ENCODE results near the gene WWP2. TPM values are rescaled to one million over a fixed set of nuclear protein-coding genes. Genes with fewer than 3 reads are reported as not detected.
A peak's percentile ranks its signal among the peaks of the same experiment; 100 is the strongest.
"Not testable (repeated sequence)": the region's sequence is repeated elsewhere in the genome, so short reads cannot be mapped to it uniquely, and the experiment has no call there.

The WWP2 gene
- total RNA-seq, 3 donors from 2014 or later (not counting 1 experiment from before 2014, with no cell fraction given): 72.8 to 95.6 (median 81.6) TPM

DNA sequence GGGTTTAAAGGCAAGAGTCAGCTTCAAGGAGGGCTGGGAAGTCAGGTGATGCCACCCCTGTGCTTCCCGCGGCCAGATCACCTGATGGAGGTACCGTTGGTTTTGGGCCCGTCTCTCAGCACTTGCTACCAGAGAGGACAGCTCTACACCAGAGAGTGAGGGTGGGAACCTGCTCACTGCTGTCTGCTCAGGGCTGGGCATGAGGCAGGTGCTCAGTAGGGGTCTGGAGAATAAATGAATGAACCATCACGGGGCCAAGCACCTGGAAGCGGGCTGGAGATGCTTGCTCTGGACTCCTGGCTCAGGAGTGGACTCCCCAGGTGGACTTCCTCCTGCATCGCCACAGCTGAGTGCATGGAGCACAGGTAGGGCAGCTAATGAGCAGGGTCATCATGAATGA lies 210.0 kb downstream of the WWP2 start:
- H3K27me3 ChIP-seq (ENCODE audit: control insufficient read depth, insufficient read depth, low read length); intact Hi-C loops (cut with micrococcal nuclease); H3K4me3 Mint-ChIP-seq; H3K4me1 Mint-ChIP-seq; H3K27me3 Mint-ChIP-seq (ENCODE audit: low read depth in 2 of 2); H3K9me3 Mint-ChIP-seq; DNase-seq; ATAC-seq; H3K27ac ChIP-seq (ENCODE audit: low read length); H3K4me3 ChIP-seq (ENCODE audit: low read length); H3K4me1 ChIP-seq (ENCODE audit: control insufficient read depth, insufficient read depth, low read length); H3K9me3 ChIP-seq (ENCODE audit: control insufficient read depth, insufficient read depth, low read length); H3K36me3 ChIP-seq (ENCODE audit: control insufficient read depth, insufficient read depth, low read length); H3K36me3 Mint-ChIP-seq: not testable (repeated sequence)
- H3K27ac Mint-ChIP-seq: peak overlapping the region in 1 of 2 donors; percentile 38
- no CpG with 5 or more reads among the region's 7 CpGs for WGBS (ENCODE audit: insufficient coverage)

DNA sequence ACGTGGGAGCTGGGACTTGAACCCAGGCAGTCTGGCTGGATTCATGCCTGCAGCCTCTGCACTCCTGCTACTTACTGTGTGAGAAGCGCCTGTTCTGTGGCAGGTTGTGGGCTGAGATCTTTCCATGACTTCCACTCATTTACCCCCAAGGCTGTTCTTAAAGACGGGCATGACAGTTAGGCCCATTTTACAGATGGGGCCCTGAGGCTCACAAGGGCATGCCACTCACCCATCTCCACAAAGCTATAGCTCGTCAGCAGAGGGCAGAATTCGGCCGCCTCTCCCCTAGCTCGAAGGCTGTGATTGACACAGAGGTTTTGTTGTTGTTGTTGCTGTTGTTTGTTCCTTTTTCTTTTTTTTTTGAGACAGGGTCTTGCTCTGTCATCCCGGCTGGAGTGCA lies 210.8 kb downstream of the WWP2 start:
- H3K36me3 ChIP-seq (ENCODE audit: control insufficient read depth, insufficient read depth, low read length); H3K27ac ChIP-seq (ENCODE audit: low read length); ATAC-seq; intact Hi-C loops (cut with micrococcal nuclease); DNase-seq; H3K9me3 Mint-ChIP-seq; H3K4me3 Mint-ChIP-seq; H3K4me1 Mint-ChIP-seq; H3K27ac Mint-ChIP-seq; H3K9me3 ChIP-seq (ENCODE audit: control insufficient read depth, insufficient read depth, low read length); H3K4me1 ChIP-seq (ENCODE audit: control insufficient read depth, insufficient read depth, low read length); H3K36me3 Mint-ChIP-seq; H3K27me3 ChIP-seq (ENCODE audit: control insufficient read depth, insufficient read depth, low read length); H3K4me3 ChIP-seq (ENCODE audit: low read length); H3K27me3 Mint-ChIP-seq (ENCODE audit: low read depth in 2 of 2): not testable (repeated sequence)
- WGBS (ENCODE audit: insufficient coverage): no CpG with 5 or more reads among the region's 8 CpGs

DNA sequence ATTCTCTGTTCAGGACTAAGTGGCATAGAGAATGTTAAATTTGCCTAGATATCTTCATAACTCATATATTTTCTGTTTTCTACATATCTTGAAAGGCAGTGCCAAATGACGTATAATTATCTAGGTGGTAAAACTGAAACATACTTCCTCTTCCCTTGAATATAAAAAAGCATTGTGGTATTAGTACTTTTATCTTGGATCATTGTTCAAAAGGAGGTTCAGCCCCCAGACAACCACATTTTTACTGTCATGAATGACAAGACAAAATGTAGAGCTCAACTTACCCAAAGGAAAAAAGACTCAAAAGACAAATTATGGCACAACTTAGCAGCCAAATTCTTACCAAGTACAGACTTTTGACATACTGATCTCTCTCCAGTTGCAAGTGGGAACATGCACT lies 223.1 kb downstream of the WWP2 start:
- H3K36me3 ChIP-seq (ENCODE audit: control insufficient read depth, insufficient read depth, low read length); ATAC-seq; H3K4me1 Mint-ChIP-seq; H3K9me3 Mint-ChIP-seq; intact Hi-C loops (cut with micrococcal nuclease); H3K27me3 ChIP-seq (ENCODE audit: control insufficient read depth, insufficient read depth, low read length); H3K4me3 Mint-ChIP-seq; DNase-seq; H3K36me3 Mint-ChIP-seq; H3K4me3 ChIP-seq (ENCODE audit: low read length); H3K27ac ChIP-seq (ENCODE audit: low read length); H3K4me1 ChIP-seq (ENCODE audit: control insufficient read depth, insufficient read depth, low read length); H3K27ac Mint-ChIP-seq; H3K9me3 ChIP-seq (ENCODE audit: control insufficient read depth, insufficient read depth, low read length); H3K27me3 Mint-ChIP-seq (ENCODE audit: low read depth in 2 of 2): not testable (repeated sequence)
- no CpG with 5 or more reads among the region's 1 CpG for WGBS (ENCODE audit: insufficient coverage)

Other genes with a start within 250 kb of the WWP2 start
- 10 to 100 TPM; 70.0 to 73.6 (median 70.6) TPM for gene NFAT5, start 196.4 kb upstream of the WWP2 start, total RNA-seq
- 1 to 10 TPM; 4.0 to 4.8 (median 4.5) TPM for gene NQO1, start 35.8 kb upstream of the WWP2 start, total RNA-seq
- 10 to 100 TPM; 20.9 to 34.4 (median 32.0) TPM for gene NOB1, start 7.4 kb upstream of the WWP2 start, total RNA-seq
- gene CLEC18A, start 189.0 kb downstream of the WWP2 start, total RNA-seq: 1 to 10 TPM; 2.3 to 2.7 (median 2.4) TPM